Peyer's patch (tissue), 4 donors: ENCODE data around the gene SMIM1. TPM values are rescaled to one million over a fixed set of nuclear protein-coding genes. Genes with fewer than 3 reads are reported as not detected.

ENCODE experiments used
- DNase-seq, 3 donors: peaks; one replicate each; pipeline ENCODE4 v3.0.0-alpha.2; 2017 to 2019
- H3K27ac ChIP-seq, 4 donors: fragments of 200-600 bp; sonication (generic); one replicate each; pipeline ENCODE4 v1.5.1; 2016 to 2019
- H3K27me3 ChIP-seq, 2 donors: fragments of 200-600 bp; sonication (generic); one replicate each; pipeline ENCODE4 v1.5.1; 2019
- H3K36me3 ChIP-seq, 3 donors: fragments of 200-600 bp; sonication (generic); one replicate each; pipeline ENCODE4 v1.5.1; 2016 to 2019
- H3K4me1 ChIP-seq, 4 donors: fragments of 200-600 bp; sonication (generic); one replicate each; pipeline ENCODE4 v1.5.1; 2016 to 2019
- H3K4me3 ChIP-seq, 4 donors: fragments of 200-600 bp; sonication (generic); 1 replicate in 3 of 4; 2 replicates in 1 of 4; pipeline ENCODE4 v1.5.1; 2016 to 2019; ENCODE audit warnings: mild to moderate bottlenecking in 1 of 4
- H3K9me3 ChIP-seq, 4 donors: fragments of 200-600 bp; sonication (generic); one replicate each; pipeline ENCODE4 v1.5.1; 2016 to 2019; ENCODE audit warnings: mild to moderate bottlenecking in 1 of 4
- POLR2A ChIP-seq, 2 donors: fragments of 450-650 bp; IDR thresholded peaks; one replicate each; pipeline ENCODE4 v1.5.1; 2017; ENCODE audit warnings: antibody characterized with exemption in 2 of 2, mild to moderate bottlenecking in 2 of 2, moderate library complexity in 2 of 2
- total RNA-seq, 4 donors: library from RNA; depleted of rRNA; stranded (reverse); fragments of >200 nt; gene quantifications; one replicate each; pipeline ENCODE4 v1.1.0, GENCODE V29; 2016
- TF ChIP-seq, protein P1 (sequence below), 6 experiments: fragments of 450-650 bp in 4 of 6; fragments of 200-600 bp in 2 of 6; sonication (generic) in 1 of 6; IDR thresholded peaks; one replicate each; pipeline ENCODE4 v1.5.1; 2017 to 2019; ENCODE audit warnings: antibody characterized with exemption in 6 of 6, mild to moderate bottlenecking in 3 of 6, moderate library complexity in 1 of 6

Gene SMIM1
- total RNA-seq, 4 donors from 2014 or later = not detected

DNA sequence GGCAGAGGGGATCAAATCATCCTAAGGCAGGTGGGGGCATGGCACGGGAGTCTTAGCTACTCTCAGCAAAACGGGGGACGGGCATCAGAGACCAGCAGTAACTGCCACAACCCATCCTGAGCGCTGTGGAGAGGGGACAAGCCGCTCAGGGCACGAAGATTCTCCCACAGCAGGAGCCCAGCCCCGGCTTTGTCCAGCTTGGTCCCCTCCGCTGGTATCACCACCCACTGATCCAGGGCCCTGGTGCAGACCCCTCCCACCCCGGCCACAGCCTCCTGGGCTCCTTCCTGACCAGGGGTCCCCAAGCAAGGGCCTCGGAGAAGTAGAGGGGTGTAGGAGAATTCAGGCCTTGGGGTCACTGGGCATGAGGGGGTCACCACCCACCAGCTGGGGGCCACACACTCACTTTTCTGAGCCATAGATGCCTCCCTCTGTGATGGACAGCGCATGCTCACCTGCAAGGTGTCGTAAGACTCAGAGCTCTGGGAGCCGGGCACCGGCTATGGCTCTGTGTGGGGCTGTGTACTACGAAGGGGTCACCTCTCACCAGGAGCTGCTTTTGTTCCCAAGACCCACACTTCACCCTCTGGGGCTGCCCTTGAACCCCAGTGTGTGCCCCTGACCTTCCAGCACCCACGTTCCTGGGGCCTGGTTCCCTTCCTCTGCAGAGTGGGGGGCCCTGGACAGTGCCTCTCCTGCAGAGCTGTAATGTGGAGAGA is 2.3 kb upstream of the SMIM1 start:
- DNase-seq = peak in 1 of 3 donors; percentile 27
- TF ChIP-seq, protein P1, sequence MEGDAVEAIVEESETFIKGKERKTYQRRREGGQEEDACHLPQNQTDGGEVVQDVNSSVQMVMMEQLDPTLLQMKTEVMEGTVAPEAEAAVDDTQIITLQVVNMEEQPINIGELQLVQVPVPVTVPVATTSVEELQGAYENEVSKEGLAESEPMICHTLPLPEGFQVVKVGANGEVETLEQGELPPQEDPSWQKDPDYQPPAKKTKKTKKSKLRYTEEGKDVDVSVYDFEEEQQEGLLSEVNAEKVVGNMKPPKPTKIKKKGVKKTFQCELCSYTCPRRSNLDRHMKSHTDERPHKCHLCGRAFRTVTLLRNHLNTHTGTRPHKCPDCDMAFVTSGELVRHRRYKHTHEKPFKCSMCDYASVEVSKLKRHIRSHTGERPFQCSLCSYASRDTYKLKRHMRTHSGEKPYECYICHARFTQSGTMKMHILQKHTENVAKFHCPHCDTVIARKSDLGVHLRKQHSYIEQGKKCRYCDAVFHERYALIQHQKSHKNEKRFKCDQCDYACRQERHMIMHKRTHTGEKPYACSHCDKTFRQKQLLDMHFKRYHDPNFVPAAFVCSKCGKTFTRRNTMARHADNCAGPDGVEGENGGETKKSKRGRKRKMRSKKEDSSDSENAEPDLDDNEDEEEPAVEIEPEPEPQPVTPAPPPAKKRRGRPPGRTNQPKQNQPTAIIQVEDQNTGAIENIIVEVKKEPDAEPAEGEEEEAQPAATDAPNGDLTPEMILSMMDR (IDR thresholded peaks at IDR 0.05) = no peak
- no peak for TF ChIP-seq POLR2A (IDR thresholded peaks at IDR 0.05)

DNA sequence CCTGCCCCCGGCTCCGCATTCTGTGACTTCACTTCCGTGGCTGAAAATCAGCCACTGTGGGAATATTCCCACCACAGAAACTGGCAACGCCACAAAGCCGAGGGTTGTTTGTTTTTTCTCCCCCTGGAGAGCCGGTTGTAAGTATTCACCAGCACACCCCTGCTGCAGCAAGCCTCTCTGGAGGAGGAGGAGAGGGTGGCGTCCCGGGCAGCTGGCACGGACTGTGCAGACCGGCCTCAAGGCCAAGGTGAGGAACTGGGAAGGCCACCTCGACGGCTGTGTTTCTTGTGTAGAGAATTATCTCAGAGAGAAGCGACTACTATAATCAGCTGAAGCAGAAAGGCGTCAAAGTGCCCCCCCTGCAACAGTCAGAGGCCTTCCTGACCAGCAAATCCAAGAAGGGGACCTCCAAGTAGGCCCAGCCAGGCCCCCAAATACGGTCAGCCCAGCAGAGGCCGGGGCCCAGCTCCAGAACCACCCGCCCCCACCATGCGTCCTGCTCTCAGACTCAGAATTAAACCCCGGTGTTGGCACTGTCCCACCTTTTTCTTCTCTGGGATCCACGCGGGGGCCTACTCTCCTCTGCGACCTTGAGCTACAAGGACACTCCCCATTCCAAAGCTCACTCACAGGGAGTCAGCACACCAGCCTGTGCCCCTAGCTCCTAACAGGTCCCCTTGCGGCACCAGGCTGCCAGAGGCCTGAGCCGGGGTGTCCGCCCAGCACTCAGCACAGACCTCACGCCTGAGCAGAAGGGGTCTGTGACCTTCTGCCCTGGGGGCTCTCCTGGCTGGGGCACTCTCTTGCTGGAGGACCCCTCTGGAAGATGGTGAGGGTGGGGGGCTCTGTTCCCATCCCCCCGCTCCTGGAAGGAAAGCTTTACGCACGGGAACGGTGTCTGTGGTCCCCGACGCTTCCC is 1.2 kb upstream of the SMIM1 start:
- peaks cover 0 to 3% of the 10 kb centered on the region in 2 donors for H3K27me3 ChIP-seq
- H3K4me1 ChIP-seq = peaks cover 8 to 36% (median 19%) of the 10 kb centered on the region in 4 donors
- peak overlapping the region in 1 of 4 donors; percentile 78 for H3K27ac ChIP-seq
- peak in 1 of 3 donors; percentile 44 for DNase-seq
- peak overlapping the region; percentile 66 to 89 (median 76) for H3K4me3 ChIP-seq
- H3K36me3 ChIP-seq = no peaks in the 10 kb centered on the region
- no peaks in the 10 kb centered on the region for H3K9me3 ChIP-seq
- TF ChIP-seq POLR2A (IDR thresholded peaks at IDR 0.05) = no peak
- TF ChIP-seq, protein P1 (IDR thresholded peaks at IDR 0.05) = no peak

More for the DNA sequence above, 2.3 kb upstream of the SMIM1 start:
- peaks cover 3 to 24% (median 13%) of the 10 kb centered on the region in 4 donors for H3K4me1 ChIP-seq
- no peak overlapping the region for H3K4me3 ChIP-seq
- no peak overlapping the region for H3K27ac ChIP-seq
- H3K36me3 ChIP-seq = no peaks in the 10 kb centered on the region
- peaks cover 0 to 3% of the 10 kb centered on the region in 2 donors for H3K27me3 ChIP-seq
- no peaks in the 10 kb centered on the region for H3K9me3 ChIP-seq

DNA sequence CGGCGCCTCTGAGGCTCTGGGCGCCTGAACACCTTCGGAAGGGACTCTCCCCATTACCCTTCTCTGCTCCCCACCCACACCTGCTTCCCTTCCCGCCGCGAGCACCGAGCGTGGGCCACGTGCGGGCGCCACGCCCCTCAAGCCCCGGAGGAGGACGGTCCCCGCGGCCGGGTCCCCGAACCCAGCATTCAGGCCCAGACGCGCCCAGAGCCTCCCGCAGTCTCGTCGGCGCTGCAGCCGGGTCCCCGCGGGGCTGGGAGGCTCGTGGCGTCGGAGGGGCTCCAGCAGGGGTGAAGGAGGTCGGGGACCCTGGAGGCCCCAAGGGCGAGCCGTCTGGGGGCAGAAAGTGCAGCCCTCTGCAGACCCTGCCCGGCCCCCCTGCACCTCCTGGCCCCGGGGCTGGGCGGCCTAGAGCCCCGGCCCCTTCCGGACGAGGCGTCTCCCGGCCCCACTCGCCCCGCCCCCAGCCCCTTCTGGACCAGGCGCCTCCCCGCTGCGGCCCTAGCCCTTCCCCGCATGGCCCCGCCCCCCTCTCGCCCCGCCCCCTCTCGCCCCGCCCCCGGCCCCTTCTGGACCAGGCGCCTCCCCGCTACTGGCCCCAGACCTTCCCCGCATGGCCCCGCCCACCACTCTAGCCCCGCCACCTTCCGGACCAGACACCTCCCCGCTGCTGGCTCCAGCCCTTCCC is 378 bp upstream of the SMIM1 start:
- Histone ChIP-seq H3K4me1 (peaks cover 8 to 37% (median 19%) of the 10 kb centered on the region in 4 donors), H3K36me3 (no peaks in the 10 kb centered on the region), H3K4me3 (peak overlapping the region; percentile 66 to 89 (median 76)), H3K27ac (peak overlapping the region; percentile 56 to 80 (median 66)), H3K27me3 (peaks cover 0 to 3% of the 10 kb centered on the region in 2 donors), H3K9me3 (no peaks in the 10 kb centered on the region)
- TF ChIP-seq, protein P1 (IDR thresholded peaks at IDR 0.05) = no peak
- TF ChIP-seq POLR2A (IDR thresholded peaks at IDR 0.05) = no peak
- DNase-seq = peak; percentile 91 to 98 (median 97)

DNA sequence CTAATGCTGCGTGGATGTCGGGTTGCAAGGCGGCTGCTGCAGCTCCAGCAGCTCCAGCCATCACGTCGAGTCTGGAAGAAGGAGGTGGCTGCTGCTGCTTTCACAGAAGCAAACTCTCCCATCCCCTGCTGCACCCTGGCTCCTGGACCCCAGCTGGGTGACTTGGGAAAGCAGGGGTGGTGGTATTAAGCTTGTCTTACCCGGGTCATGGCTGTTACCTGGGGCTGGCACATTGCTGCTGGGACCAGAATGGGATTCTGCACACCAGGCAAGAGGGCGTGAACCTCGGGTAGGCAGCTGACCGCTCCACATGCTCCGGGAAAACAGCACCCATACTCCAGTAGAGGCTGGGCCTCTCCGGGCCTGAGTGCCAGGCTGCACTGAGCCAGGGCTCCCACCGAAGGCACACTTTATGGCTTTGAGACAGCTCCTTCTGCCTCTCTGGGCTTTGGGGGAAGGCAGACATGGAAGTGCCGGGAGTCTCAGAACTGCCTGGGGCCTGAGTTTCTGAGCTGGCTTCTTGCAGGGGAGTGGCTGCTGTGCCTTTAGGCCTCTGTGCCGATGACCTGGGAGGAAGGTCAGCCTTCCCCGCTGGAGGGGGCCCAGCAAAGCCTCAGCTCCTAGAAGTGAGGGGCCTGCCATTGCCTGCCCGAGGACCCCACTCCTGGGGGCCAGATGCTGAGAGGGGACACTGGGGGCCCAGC is 1.2 kb downstream of the SMIM1 start:
- DNase-seq = no peak
- no peak for TF ChIP-seq POLR2A (IDR thresholded peaks at IDR 0.05)
- TF ChIP-seq, protein P1 (IDR thresholded peaks at IDR 0.05) = no peak
- Histone ChIP-seq H3K4me1 (peaks cover 8 to 37% (median 19%) of the 10 kb centered on the region in 4 donors), H3K36me3 (no peaks in the 10 kb centered on the region), H3K27ac (no peak overlapping the region), H3K9me3 (no peaks in the 10 kb centered on the region), H3K4me3 (peak overlapping the region in 1 of 4 donors; percentile 78), H3K27me3 (peaks cover 0 to 3% of the 10 kb centered on the region in 2 donors)
